K562 (cell line): ENCODE measurements around the gene TSTD1.

Experiments used
- CTCF ChIP-seq, 3 experiments: IDR thresholded peaks in 2 of 3; conservative IDR thresholded peaks in 1 of 3; 2 replicates each; pipeline ENCODE4 v1.5.1; 2011 to 2012; ENCODE audit warnings: low read length in 3 of 3, mild to moderate bottlenecking in 3 of 3, control low read depth in 2 of 3, improper control_type of control experiment in 1 of 3, inconsistent platforms in 1 of 3, low read depth in 1 of 3, mixed read lengths in 1 of 3, moderate library complexity in 1 of 3; ENCODE audit not compliant: insufficient read depth in 2 of 3
- ETS2 ChIP-seq: IDR thresholded peaks from 2 replicates; pipeline ENCODE4 v1.6.1; 2016; ENCODE audit warnings: borderline replicate concordance, missing genetic modification characterization, mild to moderate bottlenecking, moderate library complexity, missing compliant biosample characterization; ENCODE audit not compliant: poor library complexity, severe bottlenecking
- FOS ChIP-seq: IDR thresholded peaks from 3 replicates; pipeline ENCODE4 v1.6.1; 2011; ENCODE audit not compliant: insufficient read length; ENCODE audit errors: extremely low read depth
- FOSL1 ChIP-seq: fragments of 200-800 bp; sonication (Bioruptor generic); conservative IDR thresholded peaks from 2 replicates; pipeline ENCODE4 v1.6.1; 2016; ENCODE audit warnings: missing genetic modification characterization, missing compliant biosample characterization
- FOXP1 ChIP-seq: sonication (generic); formaldehyde crosslinking; IDR thresholded peaks from 2 replicates; pipeline ENCODE4 v1.8.0; 2022; ENCODE audit warnings: mild to moderate bottlenecking, missing genetic modification reagents
- HDGF ChIP-seq: fragments of 450-650 bp; IDR thresholded peaks from 2 replicates; pipeline ENCODE4 v1.6.1; 2016
- JUNB ChIP-seq: fragments of 450-650 bp; formaldehyde crosslinking; conservative IDR thresholded peaks from 2 replicates; pipeline ENCODE4 v1.4.0; 2020; ENCODE audit warnings: mild to moderate bottlenecking
- POLR2AphosphoS5 ChIP-seq: IDR thresholded peaks from 2 replicates; pipeline ENCODE4 v1.6.1; 2011; ENCODE audit warnings: mild to moderate bottlenecking, low read depth, low read length, moderate library complexity; ENCODE audit not compliant: control insufficient read depth, insufficient read depth
- TAF1 ChIP-seq: IDR thresholded peaks from 2 replicates; pipeline ENCODE4 v1.6.1; 2011; ENCODE audit warnings: mild to moderate bottlenecking, low read length, moderate library complexity; ENCODE audit not compliant: insufficient read depth, control insufficient read depth, severe bottlenecking; ENCODE audit errors: extremely low read depth
- ZNF589 ChIP-seq: fragments of 200-800 bp; sonication (Bioruptor generic); IDR thresholded peaks from 2 replicates; pipeline ENCODE4 v1.6.1; 2016; ENCODE audit warnings: low read depth, missing genetic modification characterization, missing compliant biosample characterization
- TF ChIP-seq, protein P1 (sequence below): sonication (generic); formaldehyde crosslinking; IDR thresholded peaks from 2 replicates; pipeline ENCODE4 v1.8.0; 2022; ENCODE audit warnings: missing genetic modification reagents, mild to moderate bottlenecking, moderate library complexity, borderline replicate concordance
- TF ChIP-seq, protein P2 (sequence below): fragments of 450-650 bp; IDR thresholded peaks from 2 replicates; pipeline ENCODE4 v1.6.1; 2016; ENCODE audit warnings: borderline replicate concordance

- TF ChIP-seq ZNF589 (CRISPR knock-in tag) = no peak
- TF ChIP-seq HDGF = no peak
- no peak for TF ChIP-seq FOSL1 (tag)
- TF ChIP-seq FOS = no peak
- TF ChIP-seq POLR2AphosphoS5 = no peak
- no peak for TF ChIP-seq ETS2
- TF ChIP-seq JUNB (CRISPR knock-in tag) = no peak
- no peak for TF ChIP-seq FOXP1
- TF ChIP-seq CTCF (IDR thresholded peaks at IDR 0.05 in 2 of 3, conservative IDR thresholded peaks at IDR 0.05 in 1 of 3; ENCODE audit: insufficient read depth in 2 of 3, low read depth in 1 of 3, low read length in 3 of 3) = no peak
- no peak for TF ChIP-seq TAF1
- TF ChIP-seq, protein P1, sequence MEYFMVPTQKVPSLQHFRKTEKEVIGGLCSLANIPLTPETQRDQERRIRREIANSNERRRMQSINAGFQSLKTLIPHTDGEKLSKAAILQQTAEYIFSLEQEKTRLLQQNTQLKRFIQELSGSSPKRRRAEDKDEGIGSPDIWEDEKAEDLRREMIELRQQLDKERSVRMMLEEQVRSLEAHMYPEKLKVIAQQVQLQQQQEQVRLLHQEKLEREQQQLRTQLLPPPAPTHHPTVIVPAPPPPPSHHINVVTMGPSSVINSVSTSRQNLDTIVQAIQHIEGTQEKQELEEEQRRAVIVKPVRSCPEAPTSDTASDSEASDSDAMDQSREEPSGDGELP = no peak
- TF ChIP-seq, protein P2, sequence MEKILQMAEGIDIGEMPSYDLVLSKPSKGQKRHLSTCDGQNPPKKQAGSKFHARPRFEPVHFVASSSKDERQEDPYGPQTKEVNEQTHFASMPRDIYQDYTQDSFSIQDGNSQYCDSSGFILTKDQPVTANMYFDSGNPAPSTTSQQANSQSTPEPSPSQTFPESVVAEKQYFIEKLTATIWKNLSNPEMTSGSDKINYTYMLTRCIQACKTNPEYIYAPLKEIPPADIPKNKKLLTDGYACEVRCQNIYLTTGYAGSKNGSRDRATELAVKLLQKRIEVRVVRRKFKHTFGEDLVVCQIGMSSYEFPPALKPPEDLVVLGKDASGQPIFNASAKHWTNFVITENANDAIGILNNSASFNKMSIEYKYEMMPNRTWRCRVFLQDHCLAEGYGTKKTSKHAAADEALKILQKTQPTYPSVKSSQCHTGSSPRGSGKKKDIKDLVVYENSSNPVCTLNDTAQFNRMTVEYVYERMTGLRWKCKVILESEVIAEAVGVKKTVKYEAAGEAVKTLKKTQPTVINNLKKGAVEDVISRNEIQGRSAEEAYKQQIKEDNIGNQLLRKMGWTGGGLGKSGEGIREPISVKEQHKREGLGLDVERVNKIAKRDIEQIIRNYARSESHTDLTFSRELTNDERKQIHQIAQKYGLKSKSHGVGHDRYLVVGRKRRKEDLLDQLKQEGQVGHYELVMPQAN = no peak
Measured at GRCh38 chr1:161059293-161059692, 20.5 kb upstream of the TSTD1 start.
